KBM-7 (cell line): ENCODE measurements around the gene ZSWIM6.
"Not testable (repeated sequence)": the region's sequence is repeated elsewhere in the genome, so short reads cannot be mapped to it uniquely, and the experiment has no call there.

Experiments
- DNase-seq: peaks from one replicate; pipeline ENCODE4 v3.0.0-alpha.2; 2015
- in situ Hi-C: fragments of 300-500 bp; cut with MboI; formaldehyde crosslinking; loops from 2 replicates; pipeline ENCODE4 v1.14.3; 2020; ENCODE audit warnings: low sequenced_read_pairs, low pct_unique_long_range_greater_than_20kb, mixed read lengths

The ZSWIM6 gene

GRCh38 chr5:61417851-61418250 is 85.8 kb downstream of the ZSWIM6 start:
- DNase-seq, result no peak
- in situ Hi-C loops, result no loop called here

DNA sequence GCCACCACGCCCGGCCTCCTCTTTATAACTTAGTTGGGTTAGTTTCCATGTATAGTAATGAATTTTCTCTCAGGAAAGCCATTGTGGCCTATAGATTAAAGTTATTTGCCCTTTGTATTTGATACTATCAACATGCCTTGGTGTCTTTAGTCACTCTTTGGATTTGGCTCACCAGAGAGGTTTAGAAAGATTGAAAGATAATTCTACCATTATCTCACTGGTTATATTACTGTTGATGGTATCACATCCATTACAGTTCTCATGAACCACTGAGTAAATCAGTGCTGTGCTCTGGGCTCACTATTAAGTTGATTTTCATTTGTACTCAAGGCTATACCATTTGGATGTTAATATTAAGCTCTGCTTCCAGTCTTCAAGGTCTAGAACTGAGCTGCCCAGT is 87.0 kb downstream of the ZSWIM6 start:
- DNase-seq, result no peak
- in situ Hi-C loops, result no loop called here

GRCh38 chr5:61420016-61420415 is 88.0 kb downstream of the ZSWIM6 start:
- in situ Hi-C loops, result no loop called here
- no peak for DNase-seq

DNA sequence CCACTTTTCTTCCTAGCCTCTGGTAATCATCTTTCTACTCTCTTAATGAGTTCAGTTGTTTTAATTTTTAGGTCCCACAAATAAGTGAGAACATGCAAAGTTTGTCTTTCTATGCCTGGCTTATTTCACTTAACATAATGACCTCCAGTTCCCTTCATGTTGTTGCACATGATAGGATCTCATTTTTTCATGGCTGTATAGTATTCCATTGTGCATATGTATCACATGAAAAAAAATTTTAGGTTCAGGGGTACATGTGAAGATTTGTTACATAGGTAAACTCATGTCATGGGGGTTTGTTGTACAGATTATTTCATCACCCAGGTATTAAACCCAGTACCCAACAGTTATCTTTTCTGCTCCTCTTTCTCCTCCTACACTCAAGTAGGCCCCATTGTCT is 89.2 kb downstream of the ZSWIM6 start:
- DNase-seq, in situ Hi-C loops: not testable (repeated sequence)

DNA sequence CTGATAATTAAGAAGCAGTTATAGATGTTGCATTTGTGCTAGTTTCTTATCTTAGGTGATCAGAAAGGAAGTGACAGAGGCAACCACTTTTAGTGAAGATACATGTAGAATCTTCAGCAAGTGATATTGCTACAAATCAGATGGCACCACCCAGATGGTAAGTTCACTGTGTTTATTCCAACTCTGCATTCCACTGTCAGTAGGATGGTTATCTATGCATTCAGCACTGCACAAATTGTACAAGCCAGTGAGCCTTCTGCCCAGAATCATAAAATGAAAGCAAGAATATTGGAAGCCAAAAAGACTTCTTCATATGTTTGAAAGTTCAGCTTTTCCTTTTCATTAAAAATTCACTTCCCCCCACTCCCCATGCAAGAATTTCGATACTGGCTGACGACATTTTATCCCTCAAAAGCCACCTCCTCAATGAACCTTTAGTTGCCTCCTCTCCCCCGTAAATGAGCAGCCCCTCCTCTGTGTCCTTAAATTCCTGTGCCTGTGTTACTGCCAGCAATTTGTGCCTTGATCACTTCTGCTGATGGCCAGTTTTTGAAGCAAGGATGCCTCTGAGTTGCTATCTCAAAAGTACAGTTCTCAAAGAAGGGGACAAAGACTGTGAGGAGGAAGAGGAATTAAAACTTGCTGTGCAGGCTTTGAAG is 91.6 kb downstream of the ZSWIM6 start:
- in situ Hi-C loops, result no loop called here
- DNase-seq, result no peak

DNA sequence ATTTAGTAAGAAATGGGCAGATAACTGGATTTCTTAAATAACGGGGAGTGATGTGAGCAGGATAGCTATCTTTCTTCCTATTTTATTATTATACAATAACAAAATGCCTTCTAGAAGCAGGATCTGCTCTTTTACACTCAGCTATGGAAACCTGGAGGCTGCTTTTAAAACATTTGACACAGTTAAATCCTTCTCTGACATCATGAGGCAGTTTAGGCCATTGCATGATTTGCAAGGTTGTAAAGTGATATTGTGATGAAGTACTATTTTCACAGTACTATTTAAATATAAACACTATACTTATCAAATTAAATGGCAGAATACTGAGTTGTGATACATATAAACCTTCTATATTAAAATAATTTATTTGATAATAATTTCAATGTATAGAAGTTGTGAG is 93.9 kb downstream of the ZSWIM6 start:
- in situ Hi-C loops, result no loop called here
- DNase-seq, result no peak

DNA sequence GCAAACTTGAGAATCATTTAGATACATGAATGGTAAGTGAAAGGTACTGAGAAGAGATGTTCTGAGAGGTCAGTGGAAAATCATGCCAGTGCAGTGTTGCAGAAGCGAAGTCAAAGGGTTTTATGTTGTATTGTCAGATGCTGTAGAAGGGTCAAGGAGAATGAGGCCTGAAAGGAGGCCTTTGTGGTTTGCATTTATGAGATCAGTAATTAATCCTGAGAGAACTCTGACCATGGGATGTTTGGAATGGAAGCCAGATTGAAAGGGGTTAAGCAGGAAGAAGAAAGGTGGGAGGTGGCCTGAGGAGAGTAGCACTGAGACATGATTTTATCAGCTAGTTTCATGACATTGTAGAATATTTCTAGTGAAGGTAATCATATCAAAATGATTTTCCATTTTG is 97.8 kb downstream of the ZSWIM6 start:
- in situ Hi-C loops, result no loop called here

GRCh38 chr5:61431923-61432620 is 100.0 kb downstream of the ZSWIM6 start:
- no peak for DNase-seq
- in situ Hi-C loops, result no loop called here

More for the DNA sequence above, 97.8 kb downstream of the ZSWIM6 start:
- DNase-seq, result no peak

GRCh38 chr5:61435368-61435767 is 103.3 kb downstream of the ZSWIM6 start:
- in situ Hi-C loops, result no loop called here
- no peak for DNase-seq

DNA sequence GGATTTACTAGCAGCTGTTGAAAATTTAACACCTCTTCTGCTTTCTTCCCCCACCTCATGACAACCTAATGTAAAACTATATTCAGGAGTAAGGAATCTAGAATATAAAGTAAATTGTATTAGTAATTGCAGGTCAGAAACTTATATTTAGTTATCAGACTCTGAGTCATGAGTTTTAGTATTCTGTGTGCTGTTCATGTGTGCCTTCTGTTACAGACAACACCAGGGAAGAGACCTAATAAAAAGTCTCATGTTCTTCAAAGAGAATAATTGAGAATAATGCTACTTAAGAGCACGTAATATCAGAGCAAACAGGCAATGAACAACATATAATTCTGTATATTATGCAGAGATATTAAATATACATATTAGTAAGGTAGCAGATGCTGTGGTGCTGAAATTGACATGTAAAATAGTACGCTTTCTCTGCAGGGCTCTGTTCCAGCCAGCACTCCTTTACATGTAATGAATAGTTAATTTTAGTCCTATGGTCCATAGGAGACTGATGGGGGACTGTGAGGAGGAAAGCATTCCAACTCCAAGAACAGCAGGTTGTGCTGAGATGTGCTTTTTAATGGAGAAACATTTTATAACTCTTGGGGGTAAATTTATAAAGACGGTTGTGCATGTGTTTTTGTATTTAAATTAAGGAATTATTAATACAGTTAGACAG is 106.4 kb downstream of the ZSWIM6 start:
- in situ Hi-C loops, result no loop called here
- DNase-seq, result no peak

DNA sequence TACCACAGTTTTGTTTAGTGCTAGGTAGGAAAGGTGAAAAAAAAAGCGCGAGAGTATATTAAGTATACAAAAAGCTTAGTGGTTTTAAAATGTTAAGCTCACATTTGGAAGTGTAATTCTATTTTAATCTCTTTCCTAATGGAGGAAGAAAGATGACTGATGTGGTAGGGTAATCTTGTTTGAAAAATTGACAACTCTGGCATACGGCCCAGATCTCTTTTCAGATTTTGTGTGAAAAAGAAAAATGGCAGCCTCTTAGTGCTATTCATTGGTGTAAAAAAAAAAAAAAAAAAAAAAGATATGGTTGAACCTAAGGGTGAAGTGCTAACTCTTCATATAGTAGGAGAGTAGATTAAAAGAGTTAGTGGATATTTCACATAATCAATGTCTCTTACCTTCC is 108.0 kb downstream of the ZSWIM6 start:
- in situ Hi-C loops, result no loop called here
- no peak for DNase-seq

GRCh38 chr5:61440596-61440995 is 108.5 kb downstream of the ZSWIM6 start:
- no peak for DNase-seq
- in situ Hi-C loops, result no loop called here

DNA sequence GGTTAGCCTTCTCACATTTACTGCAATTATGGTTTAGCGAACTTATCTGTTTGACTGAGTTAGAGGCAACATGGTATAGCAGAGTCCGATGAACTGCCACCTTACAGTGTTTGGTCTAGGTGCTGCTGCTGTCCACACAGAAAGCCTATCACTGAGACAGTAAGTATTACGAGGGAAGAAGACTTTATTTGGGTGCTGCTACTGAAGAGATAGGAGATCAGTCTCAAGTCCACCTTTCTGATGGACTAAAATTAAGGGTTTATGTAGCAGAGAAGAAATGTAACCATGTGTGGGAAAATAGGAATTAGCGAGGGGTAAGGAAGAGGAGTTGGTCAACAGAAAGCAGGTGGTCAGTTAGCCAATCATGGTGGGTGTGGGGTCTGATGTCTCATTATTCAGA is 109.7 kb downstream of the ZSWIM6 start:
- DNase-seq, result no peak
- in situ Hi-C loops, result no loop called here

DNA sequence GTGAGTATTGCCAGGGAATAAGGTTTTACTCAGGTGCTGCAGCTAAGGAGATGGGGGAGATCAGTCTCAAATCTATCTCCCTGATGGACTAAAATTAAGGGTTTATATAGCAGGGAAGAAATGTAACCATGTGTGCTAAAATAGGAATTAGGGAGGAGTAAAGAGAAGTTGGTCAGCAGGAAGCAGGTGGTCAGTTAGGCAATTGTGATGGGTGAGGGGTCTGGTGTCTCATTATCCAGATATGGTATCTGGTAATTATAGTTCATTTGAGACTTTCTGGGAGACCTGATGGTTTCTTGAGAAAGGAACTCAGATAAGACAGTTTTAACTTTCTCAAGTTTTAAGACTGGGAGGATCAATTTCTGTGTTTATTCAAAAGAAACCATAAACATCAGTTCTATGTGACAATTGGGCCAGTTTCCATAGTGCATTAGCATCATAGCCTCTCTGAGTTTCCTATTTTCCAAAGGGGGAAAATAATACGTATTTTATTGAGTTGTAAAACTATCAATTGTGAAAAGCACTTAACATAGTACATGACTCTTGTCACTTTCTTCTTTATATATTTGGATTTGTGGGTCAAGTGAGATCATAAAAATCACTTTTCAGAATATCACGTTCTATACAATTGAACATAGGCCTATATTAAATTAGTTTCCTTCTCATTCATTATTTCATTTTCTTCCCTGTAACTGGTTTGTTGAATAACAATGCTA is 115.9 kb downstream of the ZSWIM6 start:
- in situ Hi-C loops, result no loop called here
- no peak for DNase-seq

- in situ Hi-C loops, result no loop called here
- DNase-seq, result no peak
Observed at GRCh38 chr5:61449804-61450492, 117.9 kb downstream of the ZSWIM6 start.

GRCh38 chr5:61450493-61451279 is 118.6 kb downstream of the ZSWIM6 start:
- in situ Hi-C loops, result no loop called here
- DNase-seq, result no peak

DNA sequence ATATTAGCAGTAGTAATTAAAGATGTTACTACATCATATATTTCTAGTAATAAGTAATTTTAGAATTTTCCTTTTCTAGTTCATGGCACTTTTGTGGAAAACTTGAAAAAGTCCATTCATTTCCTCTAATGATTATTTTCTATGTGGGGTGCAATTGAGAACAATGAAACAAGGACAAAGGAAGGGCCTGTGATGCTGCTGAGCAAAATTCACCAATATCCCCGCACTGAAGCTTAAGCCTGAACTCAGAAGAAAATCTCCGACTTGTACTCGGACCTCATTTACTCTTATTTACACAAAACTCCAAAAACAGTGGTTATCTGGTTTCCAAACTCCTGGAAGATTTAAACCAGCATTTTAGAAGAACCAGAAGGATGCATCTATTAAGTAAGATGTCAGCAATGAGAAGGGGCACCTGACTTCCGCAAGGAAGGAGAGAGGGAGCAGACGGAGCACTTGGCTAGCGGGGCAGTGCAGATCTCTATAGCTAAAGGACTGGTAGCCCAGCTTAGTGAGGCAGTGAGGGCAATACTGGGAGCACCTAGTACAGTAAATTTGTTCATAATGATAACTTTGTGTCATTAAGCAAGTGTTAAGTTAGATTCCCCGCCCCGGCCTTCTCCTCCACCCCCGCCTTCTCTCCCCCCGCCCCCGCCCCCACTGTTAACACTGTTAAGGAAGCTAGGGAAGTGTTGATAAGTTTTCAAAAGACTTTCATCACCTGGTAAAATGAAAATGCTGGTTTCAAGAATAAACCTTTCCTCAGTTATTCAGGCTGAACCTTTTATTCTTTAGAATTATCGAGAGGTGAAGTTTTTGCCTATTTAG is 123.3 kb downstream of the ZSWIM6 start:
- in situ Hi-C loops, result no loop called here
- DNase-seq, result no peak

DNA sequence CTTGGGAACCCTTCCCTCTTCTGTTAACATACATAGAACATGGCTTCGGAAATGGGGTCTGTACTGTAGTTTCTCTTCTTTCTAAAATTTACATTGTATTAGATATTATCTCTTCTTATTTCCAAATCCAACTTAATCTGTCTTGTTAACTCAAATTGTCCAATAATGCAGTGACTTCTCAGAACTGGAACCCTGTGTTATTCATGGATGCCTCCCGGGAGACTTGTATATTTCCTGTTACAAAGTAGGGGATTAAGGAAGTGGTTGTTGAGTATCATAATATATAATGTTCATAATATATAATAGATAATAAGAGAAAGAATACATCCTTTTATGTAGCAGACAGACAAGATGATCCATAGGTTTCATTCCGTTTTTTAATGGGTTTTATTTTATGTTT is 128.4 kb downstream of the ZSWIM6 start:
- no peak for DNase-seq
- in situ Hi-C loops, result no loop called here
